ENCODE data around the gene COMMD4. TPM values are rescaled to one million over a fixed set of nuclear protein-coding genes. Genes with fewer than 3 reads are reported as not detected.
"Not testable (repeated sequence)": the region's sequence is repeated elsewhere in the genome, so short reads cannot be mapped to it uniquely, and the experiment has no call there.

Gene COMMD4
- total RNA-seq, 1 donor from 2014 or later = 147 TPM

- no peak for DNase-seq (ENCODE audit: low read depth)
- no peak overlapping the region for H3K4me3 ChIP-seq (ENCODE audit: low read depth, low read length)
- no peak for TF ChIP-seq CTCF (conservative IDR thresholded peaks at IDR 0.05; ENCODE audit: low read depth, low read length)
Measured at GRCh38 chr15:75338661-75339240, 2.9 kb downstream of the COMMD4 start.

GRCh38 chr15:75339531-75340240, 3.8 kb downstream of the COMMD4 start:
- TF ChIP-seq CTCF (conservative IDR thresholded peaks at IDR 0.05; ENCODE audit: low read depth, low read length) = no peak
- no peak for DNase-seq (ENCODE audit: low read depth)
- no peak overlapping the region for H3K4me3 ChIP-seq (ENCODE audit: low read depth, low read length)

GRCh38 chr15:75342221-75342620, 6.4 kb downstream of the COMMD4 start:
- DNase-seq (ENCODE audit: low read depth) = no peak
- no peak for TF ChIP-seq CTCF (conservative IDR thresholded peaks at IDR 0.05; ENCODE audit: low read depth, low read length)
- H3K4me3 ChIP-seq (ENCODE audit: low read depth, low read length) = no peak overlapping the region

GRCh38 chr15:75343953-75344352, 8.1 kb downstream of the COMMD4 start:
- not testable (repeated sequence) for DNase-seq (ENCODE audit: low read depth); H3K4me3 ChIP-seq (ENCODE audit: low read depth, low read length)

GRCh38 chr15:75346796-75347221, 10.9 kb downstream of the COMMD4 start, which contains the start of gene NEIL1:
Gene NEIL1, plus strand, starts transcription at chr15:75347039. Its CDS starts 1,867 bp downstream, at chr15:75348906.
- peak within 1 kb of the TSS; percentile 97 for H3K4me3 ChIP-seq (ENCODE audit: low read depth, low read length)
- no peak for DNase-seq (ENCODE audit: low read depth)
- no peak for TF ChIP-seq CTCF (conservative IDR thresholded peaks at IDR 0.05; ENCODE audit: low read depth, low read length)

GRCh38 chr15:75347222-75348033, 11.6 kb downstream of the COMMD4 start:
- no peak for TF ChIP-seq CTCF (conservative IDR thresholded peaks at IDR 0.05; ENCODE audit: low read depth, low read length)
- DNase-seq (ENCODE audit: low read depth) = no peak
- peak overlapping the region; percentile 97 for H3K4me3 ChIP-seq (ENCODE audit: low read depth, low read length)

GRCh38 chr15:75348034-75348561, 12.2 kb downstream of the COMMD4 start:
- TF ChIP-seq CTCF (conservative IDR thresholded peaks at IDR 0.05; ENCODE audit: low read depth, low read length) = no peak
- peak overlapping the region; percentile 97 for H3K4me3 ChIP-seq (ENCODE audit: low read depth, low read length)
- no peak for DNase-seq (ENCODE audit: low read depth)

Measured in epithelial cell of proximal tubule (primary cell).